ENCODE measurements around the gene THOC5.

- TF ChIP-seq, protein P1, sequence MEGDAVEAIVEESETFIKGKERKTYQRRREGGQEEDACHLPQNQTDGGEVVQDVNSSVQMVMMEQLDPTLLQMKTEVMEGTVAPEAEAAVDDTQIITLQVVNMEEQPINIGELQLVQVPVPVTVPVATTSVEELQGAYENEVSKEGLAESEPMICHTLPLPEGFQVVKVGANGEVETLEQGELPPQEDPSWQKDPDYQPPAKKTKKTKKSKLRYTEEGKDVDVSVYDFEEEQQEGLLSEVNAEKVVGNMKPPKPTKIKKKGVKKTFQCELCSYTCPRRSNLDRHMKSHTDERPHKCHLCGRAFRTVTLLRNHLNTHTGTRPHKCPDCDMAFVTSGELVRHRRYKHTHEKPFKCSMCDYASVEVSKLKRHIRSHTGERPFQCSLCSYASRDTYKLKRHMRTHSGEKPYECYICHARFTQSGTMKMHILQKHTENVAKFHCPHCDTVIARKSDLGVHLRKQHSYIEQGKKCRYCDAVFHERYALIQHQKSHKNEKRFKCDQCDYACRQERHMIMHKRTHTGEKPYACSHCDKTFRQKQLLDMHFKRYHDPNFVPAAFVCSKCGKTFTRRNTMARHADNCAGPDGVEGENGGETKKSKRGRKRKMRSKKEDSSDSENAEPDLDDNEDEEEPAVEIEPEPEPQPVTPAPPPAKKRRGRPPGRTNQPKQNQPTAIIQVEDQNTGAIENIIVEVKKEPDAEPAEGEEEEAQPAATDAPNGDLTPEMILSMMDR (conservative IDR thresholded peaks at IDR 0.05): no peak
- no peak for TF ChIP-seq EZH2 (IDR thresholded peaks at IDR 0.05; ENCODE audit: low read depth)
These were observed 43.0 kb downstream of the THOC5 start for GRCh38 chr22:29510542-29510941.
